Gastrocnemius medialis (tissue), 4 donors: Measurements from ENCODE around the gene FIBCD1. TPM values are rescaled to one million over a fixed set of nuclear protein-coding genes. Genes with fewer than 3 reads are reported as not detected.

Experiments used
- ATAC-seq, 2 donors: fragments of 150-250 bp; one replicate each; pipeline ENCODE4 v1.9.1; 2016
- DNase-seq, 2 donors: peaks; one replicate each; pipeline ENCODE4 v3.0.0-alpha.2; 2019
- H3K27ac ChIP-seq, 4 donors: fragments of 200-600 bp; sonication (generic); 1 replicate in 1 of 4; 2 replicates in 3 of 4; pipeline ENCODE4 v1.5.1; 2016 to 2018; ENCODE audit warnings: mild to moderate bottlenecking in 2 of 4, moderate library complexity in 1 of 4
- H3K27me3 ChIP-seq, 3 donors: fragments of 200-600 bp; sonication (generic) in 2 of 3; 1 replicate in 1 of 3; 2 replicates in 2 of 3; pipeline versions ENCODE4 v1.5.1 to v1.6.0; 2016 to 2019; ENCODE audit warnings: mild to moderate bottlenecking in 1 of 3, moderate library complexity in 1 of 3
- H3K36me3 ChIP-seq, 2 donors: fragments of 200-600 bp; sonication (generic) in 1 of 2; one replicate each; pipeline ENCODE4 v1.5.1; 2017 to 2018
- H3K4me1 ChIP-seq, 2 donors: fragments of 200-600 bp; sonication (generic) in 1 of 2; one replicate each; pipeline ENCODE4 v1.5.1; 2016 to 2017; ENCODE audit warnings: mild to moderate bottlenecking in 2 of 2
- H3K4me3 ChIP-seq, 4 donors: fragments of 200-600 bp; sonication (generic) in 3 of 4; 1 replicate in 1 of 4; 2 replicates in 3 of 4; pipeline ENCODE4 v1.5.1; 2016 to 2019; ENCODE audit warnings: mild to moderate bottlenecking in 2 of 4
- H3K9me3 ChIP-seq, 3 donors: fragments of 200-600 bp; sonication (generic) in 2 of 3; 1 replicate in 1 of 3; 2 replicates in 2 of 3; pipeline ENCODE4 v1.5.1; 2016 to 2019
- CTCF ChIP-seq, 5 experiments: fragments of 450-650 bp in 3 of 5; fragments of 200-600 bp in 2 of 5; sonication (generic) in 2 of 5; IDR thresholded peaks in 4 of 5; conservative IDR thresholded peaks in 1 of 5; 1 replicate in 4 of 5; 2 replicates in 1 of 5; pipeline ENCODE4 v1.5.1; 2016 to 2019; ENCODE audit warnings: antibody characterized with exemption in 5 of 5, mild to moderate bottlenecking in 3 of 5, moderate library complexity in 3 of 5
- POLR2A ChIP-seq, 2 donors: fragments of 450-650 bp; IDR thresholded peaks; one replicate each; pipeline ENCODE4 v1.6.1; 2017; ENCODE audit warnings: antibody characterized with exemption in 2 of 2, mild to moderate bottlenecking in 2 of 2, moderate library complexity in 2 of 2
- in situ Hi-C, 4 donors: fragments of 200-750 bp; cut with MboI; loops; one replicate each; pipeline versions ENCODE4 v1.15.0 to v1.8.0; 2017; ENCODE audit warnings: low sequenced_read_pairs in 4 of 4
- intact Hi-C: fragments of 100-400 bp; cut with DNase I; formaldehyde crosslinking; loops from one replicate; pipeline ENCODE4 v1.15.1; 2023; ENCODE audit warnings: low total_unique reads
- total RNA-seq, 4 donors: library from RNA; depleted of rRNA; stranded (reverse); fragments of >200 nt; gene quantifications; one replicate each; pipeline versions ENCODE4 v1.1.0 to v1.2.3, GENCODE V29; 2016

FIBCD1 gene
- total RNA-seq, 4 donors from 2014 or later: not detected

GRCh38 chr9:130880599-130881220, 58.3 kb downstream of the FIBCD1 start:
- in situ Hi-C loops (no loop called here), intact Hi-C loops (no loop called here)
- no peak for ATAC-seq
- TF ChIP-seq CTCF (IDR thresholded peaks at IDR 0.05 in 4 of 5, conservative IDR thresholded peaks at IDR 0.05 in 1 of 5) (no peak), POLR2A (IDR thresholded peaks at IDR 0.05) (no peak)
- Histone ChIP-seq H3K27ac (no peak overlapping the region), H3K4me1 (no peaks in the 10 kb centered on the region), H3K36me3 (peaks cover 0 to 81% of the 10 kb centered on the region in 2 donors), H3K27me3 (no peaks in the 10 kb centered on the region), H3K9me3 (no peaks in the 10 kb centered on the region), H3K4me3 (no peak overlapping the region)
- no peak for DNase-seq

- ATAC-seq: no peak
- in situ Hi-C loops (no loop called here), intact Hi-C loops (no loop called here)
Measured at GRCh38 chr9:130879863-130880411, 59.1 kb downstream of the FIBCD1 start.

GRCh38 chr9:130878295-130878694, 60.8 kb downstream of the FIBCD1 start:
- no peak overlapping the region for H3K4me3 ChIP-seq
- TF ChIP-seq CTCF (IDR thresholded peaks at IDR 0.05 in 4 of 5, conservative IDR thresholded peaks at IDR 0.05 in 1 of 5) (no peak), POLR2A (IDR thresholded peaks at IDR 0.05) (no peak)
- H3K27ac ChIP-seq: no peak overlapping the region
- intact Hi-C loops (no loop called here), in situ Hi-C loops (no loop called here)
- peaks cover 0 to 73% of the 10 kb centered on the region in 2 donors for H3K36me3 ChIP-seq
- DNase-seq (no peak), ATAC-seq (no peak)
- no peaks in the 10 kb centered on the region for H3K9me3 ChIP-seq
- peaks cover 2 to 4% of the 10 kb centered on the region in 2 donors for H3K4me1 ChIP-seq
- no peaks in the 10 kb centered on the region for H3K27me3 ChIP-seq

More at GRCh38 chr9:130879863-130880411, 59.1 kb downstream of the FIBCD1 start:
- Histone ChIP-seq H3K9me3 (no peaks in the 10 kb centered on the region), H3K4me3 (no peak overlapping the region), H3K27me3 (no peaks in the 10 kb centered on the region), H3K36me3 (peaks cover 0 to 74% of the 10 kb centered on the region in 2 donors), H3K27ac (no peak overlapping the region), H3K4me1 (no peaks in the 10 kb centered on the region)
- DNase-seq: no peak
- TF ChIP-seq POLR2A (IDR thresholded peaks at IDR 0.05) (no peak), CTCF (IDR thresholded peaks at IDR 0.05 in 4 of 5, conservative IDR thresholded peaks at IDR 0.05 in 1 of 5) (no peak)

- TF ChIP-seq CTCF (IDR thresholded peaks at IDR 0.05 in 4 of 5, conservative IDR thresholded peaks at IDR 0.05 in 1 of 5): no peak
- TF ChIP-seq POLR2A (IDR thresholded peaks at IDR 0.05): no peak
- H3K9me3 ChIP-seq: no peaks in the 10 kb centered on the region
- intact Hi-C loops: no loop called here
- no peaks in the 10 kb centered on the region for H3K27me3 ChIP-seq
- H3K4me1 ChIP-seq: peaks cover 11 to 12% of the 10 kb centered on the region in 2 donors
- no peak for DNase-seq
- peaks cover 0 to 76% of the 10 kb centered on the region in 2 donors for H3K36me3 ChIP-seq
- in situ Hi-C loops: no loop called here
- no peak overlapping the region for H3K27ac ChIP-seq
- no peak for ATAC-seq
- no peak overlapping the region for H3K4me3 ChIP-seq
Measured at GRCh38 chr9:130877300-130877699, 61.7 kb downstream of the FIBCD1 start.
